ENCODE results near the gene TPRG1. TPM values are rescaled to one million over a fixed set of nuclear protein-coding genes. Genes with fewer than 3 reads are reported as not detected.

TPRG1 gene
- total and polyA plus RNA-seq, 2 of the 8 experiments (the other 6 are each of a cell fraction or from before 2014, with no cell fraction given): 0.37 to 0.47 TPM

- TF ChIP-seq TAF7 (optimal IDR thresholded peaks at IDR 0.05; ENCODE audit: borderline replicate concordance, low read depth, low read length) (no peak), TAF1 (IDR thresholded peaks at IDR 0.05; ENCODE audit: low read depth, low read length) (no peak), HDAC6 (IDR thresholded peaks at IDR 0.05; ENCODE audit: low read depth, low read length) (no peak), EP300 (IDR thresholded peaks at IDR 0.05; ENCODE audit: borderline replicate concordance in 1 of 2, low read depth in 2 of 2, low read length in 2 of 2) (no peak)
Measured at GRCh38 chr3:189157232-189158007, 14.4 kb upstream of the TPRG1 start (continued).

Measured in H1 (cell line).